GM19240 (cell line): Measurements from ENCODE around the gene RAG2.

Experiments used
- DNase-seq: peaks from one replicate; pipeline ENCODE4 v3.0.0; 2011; ENCODE audit warnings: low spot score; ENCODE audit not compliant: insufficient read length

RAG2 gene

DNA sequence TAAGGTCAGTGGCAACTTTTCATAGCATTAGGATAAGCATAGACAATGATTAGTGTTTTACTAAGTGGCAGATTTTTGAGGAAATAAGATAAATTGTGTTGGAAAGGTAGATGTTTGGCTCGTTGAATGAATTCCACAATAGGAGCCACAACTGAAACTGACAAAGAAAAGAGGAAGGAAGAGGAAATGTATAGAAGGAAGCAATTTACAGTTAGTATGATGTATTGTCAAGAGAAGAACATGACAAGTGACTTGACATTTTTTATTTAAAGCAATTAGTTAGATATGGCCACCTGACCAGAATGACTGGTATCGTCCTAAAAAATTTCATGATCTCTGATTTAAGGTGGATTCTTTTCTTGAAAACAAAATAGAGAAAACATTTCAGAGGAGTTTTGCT, 3.1 kb upstream of the RAG2 start:
- no peak for DNase-seq

DNA sequence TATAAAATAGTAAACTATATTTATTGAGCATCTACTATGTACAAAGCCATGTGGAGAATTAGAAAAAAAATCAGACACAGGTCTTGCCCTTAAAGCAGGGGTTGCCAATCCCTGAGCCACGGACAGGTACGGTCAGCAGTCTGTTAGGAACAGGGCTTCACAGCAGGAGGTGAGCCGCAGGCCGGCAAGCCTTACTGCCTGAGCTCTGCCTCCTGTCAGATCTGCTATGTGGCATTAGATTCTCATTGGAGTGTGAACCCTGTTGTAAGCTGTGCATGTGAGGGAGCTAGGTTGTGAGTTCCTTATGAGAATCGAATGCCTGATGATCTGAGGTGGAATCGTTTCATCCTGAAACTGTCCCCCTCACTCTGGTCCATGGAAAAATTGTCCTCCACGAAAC, 2.1 kb upstream of the RAG2 start:
- no peak for DNase-seq

DNA sequence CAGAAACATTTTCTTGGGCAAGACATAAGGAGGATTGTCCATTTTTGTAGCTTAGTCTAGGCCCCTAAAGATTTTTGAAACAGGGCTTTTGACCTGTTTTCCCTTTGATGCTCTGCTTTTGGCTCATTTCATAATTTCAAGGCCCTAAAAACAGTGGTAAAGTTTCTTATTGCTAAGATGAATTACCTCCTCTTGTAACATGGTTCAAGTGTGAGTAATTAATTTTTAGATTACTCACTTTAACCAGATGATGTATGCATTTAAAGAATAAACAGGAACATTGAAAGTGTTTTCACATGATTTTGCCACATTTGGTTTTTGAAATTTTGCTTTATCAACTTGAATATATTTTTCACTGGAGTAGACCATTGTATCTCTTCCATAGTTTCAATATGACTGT, 1.2 kb downstream of the RAG2 start:
- DNase-seq, result no peak

DNA sequence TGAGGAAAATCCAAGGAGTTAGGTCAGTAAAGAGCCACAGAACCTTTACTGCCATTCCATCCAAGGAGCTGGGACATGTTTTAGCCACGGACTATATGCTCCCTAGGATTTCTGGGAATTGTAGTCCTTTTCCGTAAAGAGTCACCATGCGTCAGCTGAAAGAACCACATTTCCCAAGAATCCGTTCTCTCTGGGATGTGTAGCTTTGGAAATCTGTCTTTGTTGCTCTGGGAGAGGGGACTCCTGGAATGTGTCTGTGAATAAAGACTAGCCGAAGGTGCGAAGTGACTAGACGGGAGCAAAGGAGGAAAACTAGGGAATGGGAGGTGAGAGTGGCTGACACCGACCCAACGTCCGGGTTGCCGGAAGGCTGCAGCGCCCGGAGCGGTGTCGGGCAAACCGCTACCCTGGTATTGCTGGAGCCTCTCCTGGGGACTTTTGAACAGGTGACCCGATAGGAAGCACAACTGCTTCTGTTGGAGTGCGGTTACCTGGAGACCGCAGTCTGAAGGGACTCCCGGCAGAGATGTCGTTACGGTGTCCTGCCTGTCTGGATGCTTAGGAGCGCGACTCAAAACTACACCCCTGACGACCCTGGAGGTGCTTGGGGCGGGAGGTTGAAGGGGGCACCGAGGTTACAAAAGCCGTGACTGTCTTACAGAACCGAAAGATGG, 3.6 kb downstream of the RAG2 start, which contains the start of gene IFTAP:
Gene IFTAP (plus strand): TSS at position 187 of the 674 bp plus-strand sequence. CDS start 15,602 bp downstream, outside the sequence.
- DNase-seq, result no peak

DNA sequence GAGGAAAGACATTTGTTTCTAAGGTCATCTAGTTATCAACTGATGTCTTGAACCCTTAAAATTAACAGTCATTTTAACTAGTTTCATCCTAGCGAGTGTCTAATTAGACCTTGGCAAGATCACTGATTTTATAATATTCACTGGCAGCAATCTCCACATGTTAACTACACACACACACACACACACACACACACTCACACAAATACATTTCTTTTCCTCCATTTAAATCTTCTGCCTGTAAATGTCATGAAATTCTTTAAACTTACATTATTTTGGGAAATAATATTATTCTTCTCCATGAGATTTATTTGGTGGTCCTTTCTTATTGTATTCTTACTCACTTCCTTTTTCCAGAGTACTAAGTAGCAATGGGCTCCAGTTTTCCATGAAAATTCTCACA, 6.6 kb downstream of the RAG2 start:
- DNase-seq, result no peak

DNA sequence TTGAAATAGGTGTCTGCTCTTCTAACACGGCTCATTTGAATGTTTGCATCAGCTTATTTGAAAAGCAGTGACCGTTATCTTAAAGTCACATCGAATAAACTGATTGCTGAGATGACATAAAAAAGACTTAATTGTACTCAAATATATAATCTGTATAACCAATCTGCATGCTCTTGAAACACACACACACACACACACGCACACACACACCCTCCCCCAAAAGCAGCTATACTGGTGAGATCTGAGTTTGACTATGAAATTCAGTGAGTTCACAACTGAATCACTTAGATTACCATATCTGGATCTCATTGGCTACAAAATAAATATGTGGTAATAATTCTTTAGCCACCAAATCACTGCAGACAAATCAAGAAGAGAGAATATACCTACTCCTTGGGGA, 7.5 kb downstream of the RAG2 start:
- no peak for DNase-seq

DNA sequence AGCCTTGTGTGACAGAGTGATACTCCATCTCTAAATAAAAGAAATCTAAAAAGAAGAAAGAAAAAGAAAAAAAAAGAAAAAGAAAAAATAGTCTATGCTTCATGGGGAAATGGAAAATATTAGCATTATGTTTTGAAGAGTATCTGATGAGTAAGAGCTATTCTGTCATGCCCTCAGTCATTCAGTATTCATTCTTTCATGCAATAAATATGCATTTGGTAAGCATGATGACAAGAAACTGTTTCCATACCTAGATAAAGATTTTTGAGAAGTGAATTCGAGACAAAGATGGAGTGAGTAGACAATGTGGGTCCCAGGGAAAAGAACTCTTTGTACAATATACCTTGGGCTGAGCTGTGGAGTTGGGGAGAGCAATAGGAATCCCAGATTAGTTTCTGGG, 9.9 kb downstream of the RAG2 start:
- DNase-seq, result no peak

DNA sequence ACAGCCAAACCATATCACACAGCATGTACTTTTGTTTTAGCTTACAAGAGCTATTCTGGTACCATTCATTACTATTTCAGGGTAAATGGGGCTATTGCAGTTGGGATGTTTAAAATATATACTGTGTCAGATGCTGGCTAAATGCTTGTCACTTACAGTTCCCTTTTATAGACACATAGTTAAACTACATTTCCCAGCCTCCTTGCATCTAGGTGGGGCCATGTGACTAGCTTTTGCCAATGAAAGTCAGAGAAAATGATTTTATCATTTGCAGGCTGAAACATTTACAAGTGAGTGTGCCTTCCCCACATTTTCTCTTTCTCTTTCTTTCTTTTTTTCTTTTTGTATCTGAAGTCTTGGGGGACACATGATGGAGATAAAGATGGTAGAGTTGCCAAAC, 11.5 kb downstream of the RAG2 start:
- no peak for DNase-seq

DNA sequence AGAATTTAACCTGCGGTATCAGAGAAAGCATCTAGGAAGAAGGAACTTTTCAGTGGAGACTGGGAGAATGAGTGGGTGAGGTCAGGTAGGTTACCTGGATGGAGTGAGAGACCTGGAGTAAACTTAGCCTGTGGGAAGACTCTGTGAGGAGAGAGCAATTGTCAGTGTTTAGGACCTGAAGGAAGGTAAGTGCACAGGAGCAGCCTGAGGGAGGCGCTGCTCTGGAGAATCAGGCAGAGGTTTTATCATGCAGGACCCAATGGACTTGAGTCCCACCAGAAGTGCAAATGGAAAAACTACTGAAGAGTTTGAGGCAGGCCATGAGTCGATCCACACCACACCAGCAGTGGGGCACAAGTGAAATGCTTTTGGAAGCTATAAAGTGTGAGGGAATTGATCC, 14.4 kb downstream of the RAG2 start:
- DNase-seq, result no peak

DNA sequence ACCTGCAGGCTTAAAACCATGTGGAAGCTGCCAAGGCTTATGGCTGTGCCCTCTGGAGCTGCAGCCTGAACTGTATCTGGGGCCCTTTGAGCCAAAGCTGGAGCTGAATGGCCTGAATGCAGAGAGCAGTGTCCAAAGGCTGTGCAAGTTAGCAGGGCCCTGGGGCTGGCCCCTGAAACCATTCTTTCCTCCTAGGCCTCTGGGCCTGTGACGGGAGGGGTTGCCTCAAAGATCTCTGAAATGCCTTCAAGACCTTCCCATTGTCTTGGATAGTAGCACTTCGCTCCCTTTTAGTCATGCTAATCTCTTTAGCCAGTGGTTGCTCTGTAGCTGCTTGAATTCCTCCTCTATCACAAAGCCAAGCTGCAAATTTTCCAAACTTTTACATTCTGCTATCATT, 16.5 kb downstream of the RAG2 start:
- DNase-seq, result no peak

DNA sequence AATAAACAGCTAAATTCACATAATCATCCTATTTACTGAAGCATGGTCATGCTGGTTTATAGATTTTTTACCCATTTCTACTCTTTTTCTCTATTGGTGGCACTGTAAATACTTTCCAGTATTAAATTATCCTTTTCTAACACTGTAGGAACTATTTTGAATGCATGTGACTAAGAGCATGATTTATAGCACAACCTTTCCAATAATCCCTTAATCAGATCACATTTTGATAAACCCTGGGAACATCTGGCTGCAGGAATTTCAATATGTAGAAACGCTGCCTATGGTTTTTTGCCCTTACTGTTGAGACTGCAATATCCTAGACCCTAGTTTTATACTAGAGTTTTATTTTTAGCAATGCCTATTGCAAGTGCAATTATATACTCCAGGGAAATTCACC, 19.6 kb downstream of the RAG2 start:
- DNase-seq, result no peak

DNA sequence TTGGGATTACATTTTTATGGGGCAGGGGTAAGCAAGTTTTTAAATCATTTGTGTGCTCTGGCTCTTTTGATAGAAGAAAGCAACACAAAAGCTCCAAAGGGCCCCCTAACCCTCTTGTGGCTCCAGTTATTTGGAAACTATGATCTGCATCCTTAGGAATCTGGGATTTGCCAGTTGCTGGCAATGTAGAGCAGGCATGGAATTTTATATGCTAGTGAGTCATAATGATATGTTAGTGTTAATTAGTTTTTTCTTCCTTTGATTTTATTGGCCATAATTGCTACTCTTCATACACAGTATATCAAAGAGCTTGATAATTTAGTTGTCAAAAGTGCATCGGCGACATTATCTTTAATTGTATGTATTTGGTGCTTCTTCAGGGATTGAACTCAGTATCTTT, 20.2 kb downstream of the RAG2 start:
- no peak for DNase-seq

DNA sequence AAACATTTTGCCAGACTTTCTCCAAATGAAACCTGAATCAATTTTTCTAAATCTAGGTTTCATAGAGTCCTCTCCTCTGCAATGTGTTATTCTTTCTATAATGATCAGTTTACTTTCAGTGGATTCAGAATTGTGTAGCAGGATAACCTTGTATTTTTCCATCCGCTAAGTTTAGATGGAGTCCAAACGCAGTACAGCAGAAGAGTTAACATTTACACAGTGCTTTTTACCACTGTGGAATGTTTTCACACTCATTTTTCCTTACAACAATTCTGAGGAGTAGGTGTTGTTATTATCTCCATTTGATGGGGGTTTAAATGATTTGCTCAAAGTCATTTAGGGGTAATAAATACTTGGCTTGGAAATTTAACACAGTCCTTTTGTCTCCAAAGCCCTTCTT, 20.7 kb downstream of the RAG2 start:
- no peak for DNase-seq

DNA sequence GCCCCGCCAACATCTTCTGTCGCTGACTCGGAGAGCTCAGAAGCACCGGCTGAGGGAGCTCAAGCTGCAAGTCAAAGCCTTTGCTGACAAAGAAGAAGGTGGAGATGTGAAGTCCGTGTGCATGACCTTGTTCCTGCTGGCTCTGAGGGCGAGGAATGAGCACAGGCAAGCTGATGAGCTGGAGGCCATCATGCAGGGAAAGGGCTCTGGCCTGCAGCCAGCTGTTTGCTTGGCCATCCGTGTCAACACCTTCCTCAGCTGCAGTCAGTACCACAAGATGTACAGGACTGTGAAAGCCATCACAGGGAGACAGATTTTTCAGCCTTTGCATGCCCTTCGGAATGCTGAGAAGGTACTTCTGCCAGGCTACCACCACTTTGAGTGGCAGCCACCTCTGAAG, 23.6 kb downstream of the RAG2 start:
- DNase-seq, result no peak

DNA sequence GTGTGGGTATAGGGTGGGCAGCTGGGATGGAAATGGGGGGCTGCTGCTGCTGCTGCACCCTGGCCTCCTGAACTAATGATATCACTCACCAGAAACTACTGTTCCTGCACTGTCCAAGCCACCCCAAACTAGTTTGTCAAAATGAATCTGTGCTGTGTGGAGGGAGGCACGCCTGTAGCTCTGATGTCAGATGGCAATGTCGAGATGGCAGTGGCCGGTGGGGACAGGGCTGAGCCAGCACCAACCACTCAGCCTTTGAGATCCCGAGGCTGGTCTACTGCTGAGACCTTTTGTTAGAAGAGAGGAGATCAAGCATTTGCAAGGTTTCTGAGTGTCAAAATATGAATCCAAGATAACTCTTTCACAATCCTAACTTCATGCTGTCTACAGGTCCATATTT, 28.9 kb downstream of the RAG2 start:
- no peak for DNase-seq

DNA sequence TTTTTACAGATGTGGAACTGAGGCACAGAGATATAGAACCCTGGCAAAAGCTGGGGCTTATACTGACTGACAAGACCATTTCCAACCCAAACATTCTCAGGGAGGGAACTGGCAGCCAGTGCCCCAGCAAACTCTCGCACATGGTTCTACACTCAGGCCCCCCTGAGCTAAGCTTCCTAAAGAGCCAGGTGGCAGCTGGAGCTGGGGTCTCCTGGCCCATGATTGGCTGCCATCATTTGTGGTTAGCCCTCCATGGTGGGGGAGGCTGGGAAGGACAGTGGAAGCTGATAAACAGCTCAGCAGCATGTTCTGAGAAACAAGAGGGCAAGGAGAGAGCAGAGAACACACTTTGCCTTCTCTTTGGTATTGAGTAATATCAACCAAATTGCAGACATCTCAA, 30.3 kb downstream of the RAG2 start, which contains the start of gene RAG1:
Gene RAG1 (plus strand): TSS at position 314 of the 400 bp plus-strand sequence. CDS start 5,298 bp downstream, outside the sequence.
- no peak for DNase-seq

DNA sequence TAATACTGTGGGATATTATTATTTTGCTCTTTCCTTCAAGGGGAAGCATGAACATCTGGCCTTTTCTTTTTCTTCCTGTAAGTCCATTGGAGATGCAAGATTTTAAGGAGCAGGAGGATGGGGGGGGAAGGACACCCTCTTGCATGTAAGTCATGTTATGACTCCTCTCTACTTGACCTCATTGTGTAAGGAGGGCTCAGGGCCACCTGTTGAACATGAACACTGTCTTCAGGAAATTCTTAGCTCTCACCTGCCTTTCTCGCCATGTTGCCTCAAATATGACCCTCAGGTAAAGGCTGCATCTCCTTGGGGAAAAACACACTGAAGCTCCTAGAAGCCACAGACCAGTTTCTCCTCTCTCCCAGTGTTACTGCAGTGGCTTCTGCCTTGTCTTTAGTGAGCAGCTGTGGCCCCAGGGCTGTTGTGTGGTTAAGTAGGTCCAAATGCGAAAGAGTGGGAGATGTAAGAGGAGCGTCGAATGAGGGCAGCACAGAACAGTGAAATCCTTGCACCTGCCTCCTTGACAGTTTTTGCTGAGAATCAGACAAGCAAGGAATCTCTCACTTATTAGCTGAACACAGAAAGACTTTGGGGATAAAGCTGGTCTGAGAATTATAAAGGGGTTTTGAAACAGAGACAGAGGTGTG, 31.5 kb downstream of the RAG2 start:
- DNase-seq, result no peak

DNA sequence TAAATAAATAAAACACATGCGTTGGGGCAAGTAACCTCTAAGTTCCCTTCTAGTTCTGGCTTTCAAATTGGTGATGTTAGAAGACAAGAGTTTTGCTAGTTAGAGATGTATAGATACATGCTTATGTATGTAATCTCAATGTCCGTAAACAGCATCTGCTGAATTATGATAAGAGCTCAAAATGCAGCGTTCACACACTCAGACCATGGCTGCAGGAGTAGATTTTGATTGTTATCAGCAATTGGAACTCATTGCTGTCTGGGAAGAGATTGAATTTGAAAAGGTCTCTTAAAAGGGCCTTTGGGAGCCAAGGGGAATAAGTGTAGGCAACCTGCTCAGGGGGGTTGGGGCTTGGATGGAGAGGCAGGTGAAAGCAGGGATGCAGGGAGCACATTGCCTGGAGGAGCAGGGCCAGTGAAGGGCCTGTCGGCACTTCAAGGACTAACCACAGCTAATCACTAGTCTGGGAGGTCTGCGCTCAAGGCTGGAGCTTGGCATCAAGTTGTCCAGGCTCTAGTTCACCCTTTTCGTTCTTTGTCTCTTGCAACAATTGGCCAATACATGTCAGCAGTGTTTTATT, 32.9 kb downstream of the RAG2 start:
- no peak for DNase-seq

DNA sequence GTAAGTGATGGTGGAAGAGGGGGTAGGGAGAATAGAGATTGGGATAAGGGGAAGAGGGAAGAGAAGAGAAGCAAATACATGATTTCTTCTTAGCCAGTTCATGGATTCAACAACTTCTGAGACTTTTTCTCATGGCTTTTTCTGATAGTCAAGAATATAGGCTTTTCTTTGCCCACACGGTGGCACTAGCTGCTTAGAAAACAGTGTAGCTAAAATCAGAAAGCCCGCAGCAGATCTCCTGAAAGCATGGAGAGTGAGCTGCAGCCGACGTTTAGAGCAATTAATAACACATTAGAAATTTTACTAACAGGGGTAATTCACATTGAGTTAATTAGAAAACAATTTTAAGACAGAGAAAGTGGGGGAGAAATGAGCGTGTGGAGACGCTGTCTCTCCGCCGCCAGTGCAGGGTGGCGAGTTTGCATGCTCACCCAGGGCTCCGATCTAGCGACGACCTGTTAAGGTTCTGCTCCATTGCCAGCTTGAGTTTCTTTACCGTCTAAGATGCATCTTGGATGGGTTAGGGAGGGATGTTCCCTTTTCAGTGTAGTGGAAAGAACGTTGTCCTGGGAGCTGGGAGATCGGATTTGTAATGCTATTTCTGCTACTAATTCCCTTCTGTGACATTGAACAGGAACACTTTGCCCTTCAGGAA, 33.5 kb downstream of the RAG2 start:
- peak; percentile 8 for DNase-seq

DNA sequence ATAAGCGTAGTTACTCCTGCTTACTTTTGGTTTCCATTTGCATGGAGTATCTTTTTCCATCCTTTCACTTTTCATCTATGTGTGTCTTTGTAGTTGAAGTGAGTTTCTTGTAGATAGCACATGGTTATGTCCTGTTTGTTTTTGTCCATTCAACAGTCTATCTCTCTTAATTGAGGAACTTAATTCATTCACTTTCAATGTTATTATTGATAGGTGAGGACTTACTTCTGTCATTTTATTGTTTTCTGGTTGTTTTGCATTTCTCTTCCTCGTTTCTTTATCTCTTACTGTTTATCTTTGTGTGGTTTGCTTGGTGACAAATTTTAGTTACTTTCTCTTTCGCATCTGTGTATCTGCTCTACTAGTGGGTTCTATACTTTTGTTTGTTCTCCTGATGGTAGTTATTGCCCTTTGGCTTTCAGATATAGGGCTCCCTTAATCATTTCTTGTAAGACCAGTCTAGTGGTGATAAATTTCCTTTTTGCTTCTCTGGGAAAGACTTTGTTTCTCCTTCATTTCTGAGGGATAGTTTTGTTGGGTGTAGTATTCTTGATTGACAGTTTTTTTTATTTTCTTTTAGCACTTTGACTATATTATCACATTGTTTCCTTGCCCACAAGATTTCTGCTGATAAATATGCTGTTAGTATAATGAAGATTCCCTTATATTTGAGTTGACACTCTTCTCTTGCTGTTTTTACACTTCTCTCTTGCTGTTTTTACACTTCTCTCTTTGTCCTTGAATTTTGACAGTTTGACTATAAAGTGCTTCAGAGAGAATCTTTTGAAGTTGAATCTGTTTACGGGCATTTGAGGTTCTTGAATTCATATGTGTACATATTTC, 39.2 kb downstream of the RAG2 start:
- DNase-seq, result no peak

DNA sequence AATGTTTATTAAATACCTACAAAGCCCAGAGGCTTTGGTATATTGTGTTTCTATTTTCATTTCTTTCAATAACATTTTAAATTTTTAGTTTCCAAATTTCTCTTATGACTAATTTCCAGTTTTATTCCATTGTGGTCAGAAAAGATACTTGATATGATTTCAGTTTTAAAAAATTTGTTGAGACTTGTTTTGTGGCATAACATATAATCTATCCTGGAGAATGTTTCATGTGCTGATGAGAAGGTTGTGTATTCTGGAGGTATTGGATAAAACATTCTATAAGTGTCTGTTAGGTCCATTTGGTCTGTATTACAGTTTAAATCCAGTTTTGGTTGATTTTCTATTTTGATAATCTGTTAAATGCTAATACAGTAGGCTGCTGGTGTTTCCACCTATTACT, 40.0 kb downstream of the RAG2 start:
- DNase-seq, result no peak
